ENCODE measurements around the gene CPSF3.
"Not testable (repeated sequence)": the region's sequence is repeated elsewhere in the genome, so short reads cannot be mapped to it uniquely, and the experiment has no call there.

Gene CPSF3

GRCh38 chr2:9394816-9395215 lies 28.6 kb upstream of the CPSF3 start:
- ChIA-PET POLR2A (no interaction called here), CTCF (no interaction called here)
- no peak for TF ChIP-seq CTCF (IDR thresholded peaks at IDR 0.05; ENCODE audit: control extremely low read depth, extremely low read depth, low read depth, missing control alignments)
- no peak for DNase-seq (ENCODE audit: extremely low spot score)

GRCh38 chr2:9397201-9397600 lies 26.3 kb upstream of the CPSF3 start:
- POLR2A ChIA-PET: no interaction called here

GRCh38 chr2:9398251-9398650 lies 25.2 kb upstream of the CPSF3 start:
- DNase-seq (ENCODE audit: extremely low spot score); POLR2A ChIA-PET; CTCF ChIA-PET: not testable (repeated sequence)

More at GRCh38 chr2:9397201-9397600, 26.3 kb upstream of the CPSF3 start:
- no peak for TF ChIP-seq CTCF (IDR thresholded peaks at IDR 0.05; ENCODE audit: control extremely low read depth, extremely low read depth, low read depth, missing control alignments)
- CTCF ChIA-PET: no interaction called here
- no peak for DNase-seq (ENCODE audit: extremely low spot score)

GRCh38 chr2:9398881-9399780 lies 24.3 kb upstream of the CPSF3 start:
- no peak for TF ChIP-seq CTCF (IDR thresholded peaks at IDR 0.05; ENCODE audit: control extremely low read depth, extremely low read depth, low read depth, missing control alignments)
- ChIA-PET CTCF (no interaction called here), POLR2A (no interaction called here)
- DNase-seq (ENCODE audit: extremely low spot score): no peak

- ChIA-PET CTCF (interaction anchor here (1.2 kb wide), 1 partner anchor 20 kb away, joined by 3 read pairs; no protein-coding TSS in a partner anchor), POLR2A (no interaction called here)
- DNase-seq (ENCODE audit: extremely low spot score): no peak
- no peak for TF ChIP-seq CTCF (IDR thresholded peaks at IDR 0.05; ENCODE audit: control extremely low read depth, extremely low read depth, low read depth, missing control alignments)
These were observed 23.0 kb upstream of the CPSF3 start for GRCh38 chr2:9400268-9401058.

DNA sequence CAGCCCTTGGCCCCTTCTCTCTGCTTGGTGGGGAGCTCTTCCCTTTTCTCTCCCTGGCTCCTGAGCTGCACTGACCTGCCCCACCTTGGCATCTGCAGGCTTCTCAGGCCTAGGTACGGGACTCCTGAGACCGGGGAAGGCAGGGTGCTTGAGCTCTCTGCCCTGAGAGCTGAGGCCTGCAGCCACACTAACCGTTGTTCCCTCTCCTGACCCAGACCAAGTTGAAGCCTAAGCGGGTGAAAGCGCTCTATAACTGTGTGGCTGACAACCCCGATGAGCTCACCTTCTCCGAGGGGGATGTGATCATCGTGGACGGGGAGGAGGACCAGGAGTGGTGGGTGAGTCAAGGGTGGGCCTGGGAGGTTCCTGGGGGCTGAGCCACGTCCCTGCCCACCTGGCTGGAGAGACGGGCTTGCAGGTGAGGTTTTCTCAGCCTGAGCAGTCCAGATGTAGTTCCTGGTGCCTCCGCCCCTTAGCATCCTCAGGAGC lies 22.4 kb upstream of the CPSF3 start:
- no peak for DNase-seq (ENCODE audit: extremely low spot score)
- no peak for TF ChIP-seq CTCF (IDR thresholded peaks at IDR 0.05; ENCODE audit: control extremely low read depth, extremely low read depth, low read depth, missing control alignments)
- CTCF ChIA-PET: interaction anchor here (1.2 kb wide), 1 partner anchor 21 kb away, joined by 3 read pairs; no protein-coding TSS in a partner anchor
- POLR2A ChIA-PET: no interaction called here
